Measurements from ENCODE around the gene UNC5CL.

GRCh38 chr6:40983752-40984151 is 55.3 kb downstream of the UNC5CL start:
- TF ChIP-seq POLR2A (IDR thresholded peaks at IDR 0.05; ENCODE audit: low read depth, low read length) (no peak), POLR2AphosphoS5 (IDR thresholded peaks at IDR 0.05; ENCODE audit: low read depth, low read length) (no peak), TAF1 (IDR thresholded peaks at IDR 0.05; ENCODE audit: borderline replicate concordance, low read depth, low read length) (no peak)
